RPMI7951 (cell line): Measurements from ENCODE around the gene ZCCHC12. TPM values are rescaled to one million over a fixed set of nuclear protein-coding genes. Genes with fewer than 3 reads are reported as not detected.
"Not testable (repeated sequence)": the region's sequence is repeated elsewhere in the genome, so short reads cannot be mapped to it uniquely, and the experiment has no call there.

Experiments
- DNase-seq: peaks from one replicate; pipeline ENCODE4 v3.0.0-alpha.2; 2012; ENCODE audit warnings: low read depth
- total RNA-seq: library from RNA; depleted of rRNA; stranded (reverse); fragments of >200 nt; shearing (Covaris generic); gene quantifications from 2 replicates; pipeline ENCODE4 v1.2.3, GENCODE V29; 2014; rRNA removed

ZCCHC12 gene
- total RNA-seq: not detected in 2 replicates

- peak; percentile 20 for DNase-seq
These were observed at the start of gene ZCCHC12 for GRCh38 chrX:118823263-118824172. Gene ZCCHC12, plus strand, starts transcription at chrX:118823824. Its CDS starts 1,421 bp downstream, at chrX:118825245.

GRCh38 chrX:118779581-118779980, 44.0 kb upstream of the ZCCHC12 start:
- DNase-seq: no peak

GRCh38 chrX:118780509-118780908, 43.1 kb upstream of the ZCCHC12 start:
- DNase-seq: no peak

GRCh38 chrX:118780911-118781310, 42.7 kb upstream of the ZCCHC12 start:
- peak; percentile 1 for DNase-seq

GRCh38 chrX:118795528-118796280, 27.9 kb upstream of the ZCCHC12 start:
- no peak for DNase-seq

GRCh38 chrX:118802857-118803256, 20.8 kb upstream of the ZCCHC12 start:
- peak; percentile 21 for DNase-seq

- peak; percentile 41 for DNase-seq
These were observed 16.2 kb upstream of the ZCCHC12 start for GRCh38 chrX:118807151-118808017.

GRCh38 chrX:118817257-118817656, 6.4 kb upstream of the ZCCHC12 start:
- not testable (repeated sequence) for DNase-seq

- DNase-seq: no peak
These were observed 628 bp downstream of the ZCCHC12 start for GRCh38 chrX:118824173-118824730.

GRCh38 chrX:118825227-118825626, 1.6 kb downstream of the ZCCHC12 start:
- DNase-seq: no peak

GRCh38 chrX:118839334-118839958, 15.8 kb downstream of the ZCCHC12 start:
- peak; percentile 34 for DNase-seq

- peak; percentile 37 for DNase-seq
These were observed 24.1 kb downstream of the ZCCHC12 start for GRCh38 chrX:118847676-118848075.

GRCh38 chrX:118853596-118853995, 30.0 kb downstream of the ZCCHC12 start:
- DNase-seq: no peak

- no peak for DNase-seq
These were observed 32.2 kb downstream of the ZCCHC12 start for GRCh38 chrX:118855681-118856310.

GRCh38 chrX:118857006-118857405, 33.4 kb downstream of the ZCCHC12 start:
- no peak for DNase-seq

GRCh38 chrX:118861338-118861737, 37.7 kb downstream of the ZCCHC12 start:
- no peak for DNase-seq

- DNase-seq: no peak
These were observed 38.5 kb downstream of the ZCCHC12 start for GRCh38 chrX:118862091-118862490.

- DNase-seq: no peak
These were observed 39.4 kb downstream of the ZCCHC12 start for GRCh38 chrX:118862979-118863378.

- DNase-seq: no peak
These were observed 40.5 kb downstream of the ZCCHC12 start for GRCh38 chrX:118864063-118864635.

GRCh38 chrX:118865231-118865630, 41.6 kb downstream of the ZCCHC12 start:
- DNase-seq: no peak
